ENCODE measurements around the gene USP36.
"Not testable (repeated sequence)": the region's sequence is repeated elsewhere in the genome, so short reads cannot be mapped to it uniquely, and the experiment has no call there.

Gene USP36

DNA sequence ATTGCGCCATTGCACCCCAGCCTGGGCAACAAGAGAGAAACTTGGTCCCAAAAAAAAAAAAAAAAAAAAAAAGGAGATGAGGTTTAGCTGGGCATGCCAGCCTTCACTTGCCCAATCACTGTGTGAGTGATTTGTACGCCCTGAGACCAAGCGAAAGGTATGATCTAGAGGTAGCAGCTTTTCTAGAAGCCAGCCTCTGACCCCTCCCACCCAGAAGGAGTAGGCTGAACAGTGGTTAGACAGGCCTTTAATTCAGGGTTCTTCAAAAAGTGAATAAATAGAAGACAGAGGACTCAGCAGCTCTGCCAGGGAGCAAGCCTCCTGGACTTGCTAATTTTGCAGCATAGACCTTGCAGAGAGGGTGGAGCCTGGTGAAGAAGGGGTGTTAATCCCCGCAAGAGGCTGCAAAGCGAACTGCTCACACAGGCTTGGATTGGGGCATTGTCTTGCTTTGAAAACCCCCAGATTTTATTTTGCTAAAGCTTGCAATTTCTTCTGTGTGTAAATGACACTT, 51.4 kb downstream of the USP36 start:
- peak; percentile 26 for DNase-seq

DNA sequence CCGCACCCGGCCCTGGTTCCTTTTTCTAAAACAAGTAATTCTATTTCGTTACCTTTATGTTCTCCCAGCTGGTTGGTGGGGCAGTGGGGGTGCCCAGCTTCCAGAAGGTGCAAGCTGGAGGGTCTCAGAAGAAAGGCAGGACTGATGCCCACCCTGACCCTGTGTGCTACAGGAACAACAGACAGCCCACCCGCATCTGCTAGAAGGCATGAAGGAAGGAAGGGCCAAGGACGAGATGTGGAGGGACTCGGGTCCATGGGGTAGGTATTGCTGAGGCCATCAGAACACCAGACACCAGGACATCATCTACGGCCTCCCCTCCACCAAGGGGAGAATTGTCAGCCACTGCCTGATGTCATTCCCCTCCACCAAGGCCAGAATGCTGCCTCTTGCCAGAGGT, 52.2 kb downstream of the USP36 start:
- DNase-seq: no peak

GRCh38 chr17:78787444-78787843, 53.2 kb downstream of the USP36 start:
- DNase-seq: no peak

DNA sequence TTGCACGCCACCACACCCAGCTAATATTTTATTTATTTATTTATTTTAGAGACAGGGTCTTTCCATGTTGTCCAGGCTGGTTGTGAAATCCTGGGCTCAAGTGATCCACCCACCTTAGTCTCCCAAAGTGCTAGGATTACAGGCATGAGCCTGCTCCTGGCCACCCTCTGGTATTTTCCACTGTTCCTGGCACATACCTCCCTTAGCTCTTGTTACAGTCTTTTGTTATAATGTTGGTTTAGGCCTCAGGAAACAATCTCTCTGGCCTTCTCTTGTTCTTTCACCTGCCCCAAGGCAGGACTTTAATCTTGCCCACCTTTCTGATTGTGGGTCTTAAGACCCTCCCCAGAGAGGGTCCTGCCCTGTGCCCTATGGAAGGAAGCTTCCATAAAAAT, 55.0 kb downstream of the USP36 start:
- DNase-seq: no peak

DNA sequence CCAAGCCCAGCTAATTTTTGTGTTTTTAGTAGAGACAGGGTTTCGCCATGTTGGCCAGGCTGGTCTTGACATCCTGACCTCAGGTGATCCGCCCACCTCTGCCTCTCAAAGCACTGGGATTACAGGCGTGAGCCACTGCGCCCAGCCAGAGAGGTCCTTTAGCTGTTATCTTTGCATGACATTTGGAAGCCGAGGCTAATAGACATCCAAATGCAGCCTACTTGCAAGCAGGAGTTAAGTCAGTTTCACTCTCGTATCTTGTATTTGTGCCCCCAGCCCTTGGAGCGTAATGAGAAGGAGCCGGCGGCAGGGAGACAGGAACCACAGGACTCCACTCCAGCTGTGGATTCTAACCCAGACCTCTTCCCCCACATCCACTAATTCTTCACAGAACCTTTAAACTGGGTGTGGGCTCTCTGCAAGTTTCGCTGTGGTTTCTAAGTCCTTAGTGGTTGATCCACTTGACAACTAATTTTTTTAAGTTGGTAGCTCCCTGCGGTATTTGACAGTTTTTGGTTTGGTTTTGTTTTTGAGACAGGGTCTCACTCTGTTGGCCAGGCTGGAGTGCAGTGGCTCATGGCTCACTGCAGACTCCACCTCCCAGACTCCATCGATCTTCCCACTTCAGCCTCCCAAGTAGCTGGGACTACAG, 55.5 kb downstream of the USP36 start:
- DNase-seq: no peak

- DNase-seq: no peak
Observed at GRCh38 chr17:78784352-78784751, 56.3 kb downstream of the USP36 start.

- DNase-seq: no peak
Observed at GRCh38 chr17:78783711-78784324, 56.8 kb downstream of the USP36 start.

- DNase-seq: no peak
Observed at GRCh38 chr17:78781893-78782304, 58.7 kb downstream of the USP36 start, which contains the start of gene CYTH1. Gene CYTH1 (minus strand): TSS chr17:78782273. CDS start chr17:78782223, 50 bp downstream.

DNA sequence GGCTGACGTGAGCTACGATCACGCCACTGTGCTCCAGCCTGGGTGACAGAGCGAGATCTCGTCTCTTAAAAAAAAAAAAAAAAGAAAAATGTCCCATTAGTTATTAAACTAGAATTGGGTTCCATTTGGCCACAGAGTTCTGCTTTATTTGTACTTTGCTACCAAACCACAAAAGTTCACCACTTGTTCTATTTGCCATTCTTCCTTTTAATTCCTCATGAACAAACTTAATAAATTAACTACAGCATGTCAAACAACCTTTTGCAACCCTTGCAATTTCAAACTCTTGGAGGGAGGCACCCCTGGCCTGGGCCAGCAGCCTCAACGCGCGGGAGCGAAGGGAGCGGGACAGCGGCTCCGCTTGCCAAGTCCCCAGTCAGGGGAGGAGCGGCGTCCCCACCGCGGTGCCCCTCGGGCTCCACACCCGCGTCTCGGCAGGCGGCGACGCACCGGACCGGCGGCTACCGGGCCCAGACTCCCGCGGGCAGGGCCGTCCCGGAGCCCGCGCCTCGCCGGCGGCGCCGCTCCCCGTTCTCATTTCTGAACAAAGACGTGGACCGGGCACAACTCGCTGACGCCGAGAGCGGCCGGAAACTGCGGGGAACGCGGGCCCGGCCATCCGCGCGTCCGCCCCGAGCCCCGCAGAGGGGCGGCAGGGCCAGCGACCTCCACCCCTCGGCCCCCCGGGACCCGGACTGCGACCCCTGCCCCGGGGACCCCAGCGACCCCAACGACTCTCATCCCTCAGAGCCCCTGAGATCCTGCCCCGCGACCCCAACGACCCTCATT, 59.3 kb downstream of the USP36 start:
- DNase-seq: peak; percentile 17

DNA sequence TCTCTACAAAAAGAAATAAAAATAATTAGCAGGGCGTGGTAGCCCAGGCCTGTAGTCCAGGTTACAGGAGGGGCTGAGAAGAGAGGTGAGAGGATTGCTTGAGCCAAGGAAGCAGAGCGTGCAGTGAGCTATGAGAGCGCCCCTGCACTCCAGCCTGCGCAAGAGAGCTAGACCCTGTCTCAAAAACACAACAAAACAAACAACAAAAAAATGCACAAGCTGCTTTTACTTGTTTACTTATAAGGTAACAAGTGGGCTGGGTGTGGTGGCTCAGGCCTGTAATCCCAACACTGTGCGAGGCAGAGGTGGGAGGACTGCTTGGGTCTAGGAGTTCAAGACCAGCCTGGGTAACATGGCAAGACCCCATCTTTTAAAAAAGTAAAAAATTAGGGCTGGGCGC, 60.3 kb downstream of the USP36 start:
- DNase-seq: no peak

DNA sequence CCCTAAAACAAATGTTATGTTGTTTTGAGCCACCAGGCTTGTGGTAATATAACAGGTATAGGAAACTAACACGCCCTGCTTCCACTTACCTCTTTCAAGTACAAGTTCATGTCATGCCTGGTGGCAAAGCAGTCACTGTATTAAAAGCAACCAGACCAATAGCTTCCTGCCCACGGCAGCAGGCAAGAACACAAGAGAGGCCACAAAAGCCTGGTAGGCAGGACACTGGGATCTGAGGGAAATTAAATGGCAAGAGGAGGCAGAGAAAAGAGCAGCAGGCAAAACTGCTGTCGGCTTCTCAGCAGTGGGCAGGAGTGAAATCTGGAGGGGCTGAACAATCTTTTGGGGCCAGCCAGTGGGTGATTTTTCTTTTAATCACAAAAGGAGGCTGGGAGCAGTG, 60.8 kb downstream of the USP36 start:
- DNase-seq: no peak

GRCh38 chr17:78779286-78779651, 61.3 kb downstream of the USP36 start:
- DNase-seq: not testable (repeated sequence)

- DNase-seq: no peak
Observed at GRCh38 chr17:78777881-78778280, 62.7 kb downstream of the USP36 start.

DNA sequence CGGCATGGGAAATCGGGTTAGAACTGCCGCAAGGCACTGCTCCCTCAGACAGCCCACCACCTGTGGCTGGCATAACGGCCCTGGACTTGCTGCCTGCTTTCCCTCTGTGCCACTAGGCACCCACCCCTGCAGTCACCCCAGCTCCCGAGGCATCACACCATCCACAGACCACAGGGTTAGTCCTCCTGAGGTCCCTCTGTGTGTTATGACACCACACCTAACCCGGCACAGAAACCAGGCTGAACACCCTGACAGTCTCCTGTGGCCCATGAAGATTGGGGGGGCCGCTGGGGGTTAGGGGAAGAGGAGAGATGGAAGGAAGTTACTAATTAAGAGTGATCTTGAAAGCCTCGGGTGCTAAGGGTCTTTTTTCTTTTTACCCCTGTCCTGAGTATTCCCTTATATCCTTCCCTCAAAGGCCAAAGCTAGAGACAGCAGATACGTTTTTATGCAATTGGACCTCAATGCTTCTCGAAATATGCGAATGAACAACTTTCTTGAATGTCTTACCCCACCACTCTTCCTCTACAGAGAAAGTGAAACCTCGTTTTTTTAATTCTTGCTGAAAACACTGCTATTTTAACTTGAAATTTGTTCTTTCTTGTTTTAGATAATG, 65.5 kb downstream of the USP36 start:
- no peak for DNase-seq

GRCh38 chr17:78774453-78774852, 66.2 kb downstream of the USP36 start:
- DNase-seq: no peak

GRCh38 chr17:78771758-78772382, 68.7 kb downstream of the USP36 start:
- no peak for DNase-seq

DNA sequence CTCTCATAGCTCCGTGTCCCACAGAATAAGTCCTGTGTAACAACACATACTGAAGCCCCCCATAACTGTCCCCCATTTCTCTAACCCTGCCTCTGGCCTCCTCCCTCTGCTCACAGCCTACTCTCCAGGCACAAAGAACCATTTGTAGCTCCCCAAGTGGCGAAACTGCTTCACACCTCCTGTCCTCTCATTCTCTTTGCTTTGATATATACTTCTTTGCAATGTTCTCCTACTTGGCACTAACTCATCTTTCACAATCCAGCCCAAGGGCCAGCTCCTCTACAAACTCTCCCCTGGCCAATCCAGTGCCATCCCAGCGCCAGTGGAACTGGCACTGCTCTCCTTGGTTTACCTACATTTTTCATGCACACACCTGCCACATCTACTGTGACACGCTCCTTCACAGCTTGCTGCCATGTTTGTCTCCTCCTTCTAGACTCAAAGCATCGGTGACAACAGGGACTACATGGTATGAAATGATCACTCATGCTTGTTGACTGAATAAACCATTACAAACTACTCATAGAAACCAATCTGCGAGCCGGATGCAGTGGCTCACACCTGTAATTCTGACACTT, 71.3 kb downstream of the USP36 start:
- DNase-seq: no peak

DNA sequence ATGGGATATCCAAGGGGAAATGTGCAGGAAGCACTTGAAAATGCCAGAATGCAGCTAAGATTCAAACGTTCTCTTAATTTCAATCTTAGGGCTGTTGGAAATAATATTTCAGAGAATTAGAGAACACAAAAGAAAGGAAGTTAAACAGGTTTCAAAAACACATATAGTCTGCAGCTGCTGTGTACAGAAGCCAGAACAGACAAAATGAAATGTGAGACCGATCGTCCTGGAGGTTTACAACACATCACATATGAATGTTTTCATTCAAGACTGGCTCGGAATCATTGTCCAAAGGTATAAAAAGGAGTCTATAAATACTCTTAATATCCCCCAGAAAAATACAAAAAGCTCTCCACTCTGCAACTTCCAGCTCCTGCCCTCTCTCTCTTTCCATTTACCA, 72.8 kb downstream of the USP36 start:
- DNase-seq: no peak

GRCh38 chr17:78766743-78767294, 73.8 kb downstream of the USP36 start:
- no peak for DNase-seq

DNA sequence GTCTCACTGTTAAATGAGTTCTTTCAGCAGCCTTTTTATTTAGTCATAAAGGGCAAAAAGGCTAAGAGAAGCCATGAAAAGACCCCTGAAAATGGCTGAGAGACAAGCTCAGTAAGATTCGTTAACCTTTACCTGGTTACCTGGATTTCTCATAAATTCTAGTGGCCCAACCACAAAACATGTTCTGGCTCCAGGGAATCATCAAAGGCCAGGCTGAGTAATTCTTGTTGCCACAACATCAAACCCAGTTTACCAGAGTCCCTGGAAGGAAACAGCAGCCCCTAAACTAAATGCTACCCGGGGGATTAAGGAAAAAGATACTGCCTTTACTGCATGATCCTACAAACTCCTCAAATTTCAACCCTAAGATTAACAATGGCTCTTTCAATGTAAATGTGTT, 74.4 kb downstream of the USP36 start:
- DNase-seq: no peak

- DNase-seq: no peak
Observed at GRCh38 chr17:78765821-78766220, 74.8 kb downstream of the USP36 start.

DNA sequence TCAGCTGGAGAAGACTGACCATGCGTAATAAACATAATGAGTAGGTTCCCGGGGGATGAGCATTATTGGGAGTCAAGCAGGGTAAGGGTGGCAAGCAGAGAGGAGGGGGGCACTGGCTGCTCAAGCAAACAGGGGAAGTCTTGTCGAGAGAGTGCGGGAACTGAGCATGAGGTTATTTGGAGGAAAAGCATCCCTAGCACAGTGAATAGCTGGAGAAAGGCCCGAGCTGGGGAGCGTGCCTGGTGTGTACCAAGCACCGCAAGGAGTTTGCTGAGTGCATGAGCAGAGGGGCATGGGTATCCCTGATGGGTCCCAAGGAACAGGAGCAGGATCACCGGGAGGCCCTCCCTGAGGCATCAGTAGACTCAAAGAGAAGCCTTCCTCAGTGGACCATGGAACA, 75.7 kb downstream of the USP36 start:
- no peak for DNase-seq

All from fibroblast of skin of abdomen (primary cell).